HCT116 (cell line): ENCODE data around the gene MRAP2. TPM values are rescaled to one million over a fixed set of nuclear protein-coding genes. Genes with fewer than 3 reads are reported as not detected.

Experiments used
- ATAC-seq: fragments of 200-7000 bp; cut with Tn5 transposase; 2 replicates; pipeline ENCODE4 v1.9.1; 2020; ENCODE audit warnings: mild to moderate bottlenecking, moderate library complexity
- BruUV-seq: library from RNA; stranded (reverse); fragments of 400-500 nt; replicated peaks from 2 replicates; lab custom pipeline; 2021; lab: Mats Ljungman, UMichigan
- CTCF ChIA-PET: fragments of 300-600 bp; sonication (Branson Sonifier 250); formaldehyde crosslinking; loops from one replicate; lab custom pipeline; 2021; ENCODE audit warnings: antibody characterized with exemption; lab: Charles Lee
- POLR2A ChIA-PET: fragments of 300-600, 350-600 bp; sonication (Branson Sonifier 250); formaldehyde crosslinking; loops from one replicate; lab custom pipeline; 2021; ENCODE audit warnings: antibody characterized with exemption; lab: Charles Lee
- RAD21 ChIA-PET, 2 experiments: fragments of 300-600 bp; sonication (Branson Sonifier 250); formaldehyde crosslinking; loops; one replicate each; lab custom pipeline; 2023; ENCODE audit warnings: low total read pairs in 2 of 2; ENCODE audit not compliant: uncharacterized antibody in 2 of 2, unreplicated experiment in 2 of 2, low non-redundant PET in 1 of 2; lab: Charles Lee
- DNase-seq: peaks from one replicate; pipeline ENCODE4 v3.0.0-alpha.2; 2010; ENCODE audit warnings: low read depth, low spot score
- H2AFZ ChIP-seq: fragments of 200-600 bp; shearing (Covaris generic), sonication (generic); 2 replicates; pipeline ENCODE4 v1.6.1; 2017; ENCODE audit warnings: low read depth, mixed run types, mixed read lengths, antibody characterized with exemption, low read length; ENCODE audit not compliant: poor library complexity, severe bottlenecking
- H3K27ac ChIP-seq: 2 replicates; pipeline ENCODE4 v1.5.1; 2012; ENCODE audit warnings: low read depth, low read length
- H3K27me3 ChIP-seq: fragments of 200-600 bp; sonication (generic); 2 replicates; pipeline ENCODE4 v1.6.1; 2016; ENCODE audit warnings: mixed run types, low read length, mixed read lengths; ENCODE audit not compliant: insufficient read depth
- H3K36me3 ChIP-seq, 2 experiments: fragments of 200-500 bp in 1 of 2; fragments of 200-600 bp in 1 of 2; sonication (Bioruptor generic) in 1 of 2; sonication (generic) in 1 of 2; 2 replicates each; pipeline versions ENCODE4 v1.5.1 to v1.6.1; 2014 to 2016; ENCODE audit warnings: low read length in 2 of 2, inconsistent platforms in 1 of 2, mixed read lengths in 1 of 2, mixed run types in 1 of 2; ENCODE audit not compliant: insufficient read depth in 2 of 2, control insufficient read depth in 1 of 2
- H3K4me1 ChIP-seq, 2 experiments: fragments of 200-600 bp in 1 of 2; sonication (generic) in 1 of 2; 2 replicates each; pipeline versions ENCODE4 v1.5.1 to v1.6.1; 2012 to 2017; ENCODE audit warnings: low read length in 2 of 2, inconsistent platforms in 1 of 2, mild to moderate bottlenecking in 1 of 2, mixed read lengths in 1 of 2, mixed run types in 1 of 2, moderate library complexity in 1 of 2; ENCODE audit not compliant: insufficient read depth in 2 of 2, control insufficient read depth in 1 of 2
- H3K4me2 ChIP-seq: fragments of 200-600 bp; sonication (generic); 2 replicates; pipeline ENCODE4 v1.6.1; 2017; ENCODE audit warnings: mixed run types, low read length, mixed read lengths
- H3K4me3 ChIP-seq, 2 experiments: fragments of 200-600 bp in 1 of 2; sonication (generic) in 1 of 2; replicated peaks in 1 of 2; 2 replicates each; pipeline ENCODE4 v1.5.1; 2011 to 2016; ENCODE audit warnings: low read length in 2 of 2, control low read depth in 1 of 2, low read depth in 1 of 2, mild to moderate bottlenecking in 1 of 2, mixed read lengths in 1 of 2, mixed run types in 1 of 2
- H3K79me2 ChIP-seq: fragments of 200-600 bp; sonication (generic); 2 replicates; pipeline ENCODE4 v1.6.1; 2017; ENCODE audit warnings: mild to moderate bottlenecking, mixed run types, low read length, moderate library complexity, mixed read lengths; ENCODE audit not compliant: insufficient read depth
- H3K9ac ChIP-seq: fragments of 200-600 bp; sonication (generic); 2 replicates; pipeline ENCODE4 v1.6.1; 2016; ENCODE audit warnings: low read length, mixed read lengths
- H3K9me2 ChIP-seq: fragments of 200-600 bp; sonication (generic), shearing (Covaris generic); 2 replicates; pipeline ENCODE4 v1.6.1; 2017; ENCODE audit warnings: mixed run types, mild to moderate bottlenecking, moderate library complexity; ENCODE audit not compliant: insufficient read depth
- H3K9me3 ChIP-seq, 2 experiments: fragments of 200-500 bp in 1 of 2; fragments of 200-600 bp in 1 of 2; sonication (Bioruptor generic) in 1 of 2; sonication (generic) in 1 of 2; 2 replicates each; pipeline ENCODE4 v1.6.1; 2014 to 2017; ENCODE audit warnings: low read length in 2 of 2, mixed read lengths in 2 of 2, inconsistent platforms in 1 of 2, low read depth in 1 of 2, mild to moderate bottlenecking in 1 of 2, mixed run types in 1 of 2, moderate library complexity in 1 of 2; ENCODE audit not compliant: control insufficient read depth in 1 of 2, insufficient read depth in 1 of 2
- H4K20me1 ChIP-seq: fragments of 200-600 bp; sonication (generic), shearing (Covaris generic); 2 replicates; pipeline ENCODE4 v1.6.1; 2017; ENCODE audit warnings: mixed run types, mild to moderate bottlenecking, moderate library complexity; ENCODE audit not compliant: insufficient read depth
- ELF1 ChIP-seq: IDR thresholded peaks from 2 replicates; pipeline ENCODE4 v1.6.1; 2012; ENCODE audit warnings: low read depth, borderline replicate concordance
- EZH2 ChIP-seq: fragments of 200-600 bp; sonication (generic); IDR thresholded peaks from 2 replicates; pipeline ENCODE4 v1.6.1; 2017; ENCODE audit warnings: antibody characterized with exemption, mixed run types
- EZH2phosphoT487 ChIP-seq: fragments of 200-600 bp; IDR thresholded peaks from 2 replicates; pipeline ENCODE4 v1.6.1; 2018; ENCODE audit warnings: antibody characterized with exemption, borderline replicate concordance
- FOSL1 ChIP-seq: IDR thresholded peaks from 2 replicates; pipeline ENCODE4 v1.6.1; 2012; ENCODE audit warnings: low read depth
- MAX ChIP-seq: IDR thresholded peaks from 2 replicates; pipeline ENCODE4 v1.6.1; 2012
- POLR2A ChIP-seq: IDR thresholded peaks from 2 replicates; pipeline ENCODE4 v1.7.0; 2011; ENCODE audit warnings: borderline replicate concordance; ENCODE audit not compliant: insufficient read depth, insufficient read length; ENCODE audit errors: extremely low read depth
- POLR2AphosphoS5 ChIP-seq: IDR thresholded peaks from 2 replicates; pipeline ENCODE4 v1.6.1; 2011; ENCODE audit warnings: mild to moderate bottlenecking, low read depth, low read length, moderate library complexity
- RAD21 ChIP-seq: IDR thresholded peaks from 2 replicates; pipeline ENCODE4 v1.6.1; 2012; ENCODE audit warnings: low read depth, mild to moderate bottlenecking
- REST ChIP-seq: IDR thresholded peaks from 2 replicates; pipeline ENCODE4 v1.6.1; 2012; ENCODE audit warnings: low read depth
- intact Hi-C: fragments of 100-400 bp; cut with micrococcal nuclease; formaldehyde crosslinking; loops from 2 replicates; pipeline ENCODE4 v1.10.0; 2022
- total RNA-seq: library from RNA; stranded (reverse); gene quantifications from one replicate; pipeline ENCODE4 v1.2.1, GENCODE V29; 2021; ENCODE audit not compliant: unreplicated experiment

The MRAP2 gene
- total RNA-seq, 1 experiment from 2014 or later: 1.4 TPM

DNA sequence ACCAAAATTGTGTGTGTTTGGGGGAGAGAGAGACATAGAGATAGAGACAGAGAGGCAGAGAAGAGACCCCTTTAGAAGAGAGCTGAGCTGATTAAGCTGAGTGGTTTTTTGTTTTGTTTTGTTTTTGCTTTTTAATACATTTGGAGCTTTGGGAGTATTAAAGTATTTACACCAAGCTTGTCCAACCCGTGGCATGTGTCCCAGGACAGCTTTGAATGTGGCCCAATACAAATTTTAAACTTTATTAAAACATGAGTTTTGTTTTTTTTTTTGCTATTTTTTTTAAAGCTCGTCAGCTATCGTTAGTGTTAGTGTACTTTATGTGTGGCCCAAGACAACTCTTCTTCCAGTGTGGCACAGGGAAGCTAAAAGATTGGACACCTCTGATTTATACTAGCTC lies 56.0 kb downstream of the MRAP2 start (continued):
- no peak for TF ChIP-seq ELF1
- TF ChIP-seq RAD21: no peak
- no peak for TF ChIP-seq EZH2
- no peak for TF ChIP-seq EZH2phosphoT487
- TF ChIP-seq FOSL1: no peak
- no peak for TF ChIP-seq MAX
- TF ChIP-seq POLR2AphosphoS5: no peak
- TF ChIP-seq, all 23 proteins: peak for 0

- no peak for ATAC-seq
- no TSS peak for BruUV-seq
- DNase-seq: no peak
- H3K27me3 ChIP-seq: no peaks in the 10 kb centered on the region
- H3K9ac ChIP-seq: no peak overlapping the region
- ChIA-PET CTCF (no interaction called here), POLR2A (no interaction called here), RAD21 (no interaction called here)
- H3K36me3 ChIP-seq: no peaks in the 10 kb centered on the region
- no peak overlapping the region for H3K27ac ChIP-seq
- intact Hi-C loops: no loop called here
- no peak overlapping the region for H2AFZ ChIP-seq
- no peaks in the 10 kb centered on the region for H3K9me3 ChIP-seq
- no peak overlapping the region for H3K4me2 ChIP-seq
- TF ChIP-seq POLR2A (no peak), REST (no peak)
- H3K4me3 ChIP-seq: no peak overlapping the region
- H3K9me2 ChIP-seq: no peaks in the 10 kb centered on the region
- no peaks in the 10 kb centered on the region for H4K20me1 ChIP-seq
- H3K79me2 ChIP-seq: no peaks in the 10 kb centered on the region
- no peaks in the 10 kb centered on the region for H3K4me1 ChIP-seq
Measured at GRCh38 chr6:84093441-84094435, 60.2 kb downstream of the MRAP2 start.
